ENCODE measurements around the gene METAP1D. TPM values are rescaled to one million over a fixed set of nuclear protein-coding genes. Genes with fewer than 3 reads are reported as not detected.

Gene METAP1D
- polyA plus RNA-seq, 6 donors from 2014 or later = 2.5 to 5.2 (median 4.1) TPM

- peaks cover 78 to 91% (median 88%) of the 10 kb centered on the region in 3 donors for H3K27me3 Mint-ChIP-seq
- H3K4me3 Mint-ChIP-seq = peak overlapping the region; percentile 26 to 84 (median 72)
- peaks cover 2 to 48% (median 34%) of the 10 kb centered on the region in 7 donors for H3K9me3 Mint-ChIP-seq
- DNase-seq (no peak), ATAC-seq (ENCODE audit: low read depth in 2 of 2) (no peak)
- peaks cover 7 to 22% of the 10 kb centered on the region in 2 donors for H3K36me3 Mint-ChIP-seq
- H3K4me1 Mint-ChIP-seq = peaks cover 23 to 40% (median 28%) of the 10 kb centered on the region in 3 donors
- H3K27ac Mint-ChIP-seq = peak overlapping the region in 4 of 6 donors; percentile 84 to 99 (median 94)
Observed at GRCh38 chr2:172088245-172089004, 88.7 kb downstream of the METAP1D start.

- H3K4me3 Mint-ChIP-seq = peak overlapping the region in 3 of 8 donors; percentile 68 to 84 (median 84)
- H3K9me3 Mint-ChIP-seq = peaks cover 2 to 49% (median 33%) of the 10 kb centered on the region in 7 donors
- ATAC-seq (ENCODE audit: low read depth in 2 of 2) = no peak
- no peak for DNase-seq
- peaks cover 78 to 91% (median 88%) of the 10 kb centered on the region in 3 donors for H3K27me3 Mint-ChIP-seq
- H3K4me1 Mint-ChIP-seq = peaks cover 18 to 34% (median 23%) of the 10 kb centered on the region in 3 donors
- peak overlapping the region in 3 of 6 donors; percentile 84 to 99 (median 95) for H3K27ac Mint-ChIP-seq
- H3K36me3 Mint-ChIP-seq = peaks cover 7 to 28% of the 10 kb centered on the region in 2 donors
Observed at GRCh38 chr2:172089005-172089504, 89.3 kb downstream of the METAP1D start.

GRCh38 chr2:172089633-172090032 is 89.9 kb downstream of the METAP1D start:
- peaks cover 76 to 88% (median 85%) of the 10 kb centered on the region in 3 donors for H3K27me3 Mint-ChIP-seq
- ATAC-seq (ENCODE audit: low read depth in 2 of 2) (no peak), DNase-seq (no peak)
- H3K36me3 Mint-ChIP-seq = peaks cover 7 to 31% of the 10 kb centered on the region in 2 donors
- peaks cover 2 to 51% (median 33%) of the 10 kb centered on the region in 7 donors for H3K9me3 Mint-ChIP-seq
- peak overlapping the region in 4 of 6 donors; percentile 23 to 93 (median 44) for H3K27ac Mint-ChIP-seq
- peaks cover 16 to 28% (median 17%) of the 10 kb centered on the region in 3 donors for H3K4me1 Mint-ChIP-seq
- peak overlapping the region in 4 of 8 donors; percentile 5 to 84 (median 66) for H3K4me3 Mint-ChIP-seq

GRCh38 chr2:172090044-172090961 is 90.5 kb downstream of the METAP1D start:
- H3K4me3 Mint-ChIP-seq = peak overlapping the region in 5 of 8 donors; percentile 8 to 84 (median 54)
- H3K27ac Mint-ChIP-seq = peak overlapping the region in 4 of 6 donors; percentile 23 to 93 (median 66)
- H3K27me3 Mint-ChIP-seq = peaks cover 73 to 85% (median 81%) of the 10 kb centered on the region in 3 donors
- ATAC-seq (ENCODE audit: low read depth in 2 of 2) (no peak), DNase-seq (no peak)
- H3K36me3 Mint-ChIP-seq = peaks cover 7 to 31% of the 10 kb centered on the region in 2 donors
- peaks cover 2 to 49% (median 33%) of the 10 kb centered on the region in 7 donors for H3K9me3 Mint-ChIP-seq
- H3K4me1 Mint-ChIP-seq = peaks cover 13 to 26% (median 18%) of the 10 kb centered on the region in 3 donors

- DNase-seq = no peak
- H3K27me3 Mint-ChIP-seq = peaks cover 76 to 85% (median 81%) of the 10 kb centered on the region in 3 donors
- H3K9me3 Mint-ChIP-seq = peaks cover 0 to 44% (median 29%) of the 10 kb centered on the region in 7 donors
- peak overlapping the region in 2 of 8 donors; percentile 54 for H3K4me3 Mint-ChIP-seq
- peaks cover 7 to 31% of the 10 kb centered on the region in 2 donors for H3K36me3 Mint-ChIP-seq
- ATAC-seq (ENCODE audit: low read depth in 2 of 2) = no peak
- peak overlapping the region in 3 of 6 donors; percentile 53 to 88 (median 78) for H3K27ac Mint-ChIP-seq
- peaks cover 15 to 26% (median 19%) of the 10 kb centered on the region in 3 donors for H3K4me1 Mint-ChIP-seq
Observed at GRCh38 chr2:172091000-172091641, 91.4 kb downstream of the METAP1D start.

GRCh38 chr2:172091761-172092566 is 92.2 kb downstream of the METAP1D start:
- H3K4me3 Mint-ChIP-seq = peak overlapping the region in 3 of 8 donors; percentile 22 to 54 (median 43)
- DNase-seq (no peak), ATAC-seq (ENCODE audit: low read depth in 2 of 2) (no peak)
- peaks cover 73 to 87% (median 81%) of the 10 kb centered on the region in 3 donors for H3K27me3 Mint-ChIP-seq
- peaks cover 23 to 26% (median 25%) of the 10 kb centered on the region in 3 donors for H3K4me1 Mint-ChIP-seq
- peaks cover 0 to 46% (median 26%) of the 10 kb centered on the region in 7 donors for H3K9me3 Mint-ChIP-seq
- H3K36me3 Mint-ChIP-seq = peaks cover 7 to 29% of the 10 kb centered on the region in 2 donors
- H3K27ac Mint-ChIP-seq = peak overlapping the region in 4 of 6 donors; percentile 13 to 88 (median 74)

GRCh38 chr2:172092716-172093415 is 93.1 kb downstream of the METAP1D start:
- Mint-ChIP-seq H3K27ac (peak overlapping the region in 4 of 6 donors; percentile 36 to 90 (median 80)), H3K4me3 (peak overlapping the region in 7 of 8 donors; percentile 18 to 77 (median 54)), H3K36me3 (peaks cover 7 to 23% of the 10 kb centered on the region in 2 donors), H3K9me3 (peaks cover 0 to 37% (median 24%) of the 10 kb centered on the region in 7 donors), H3K4me1 (peaks cover 23 to 31% (median 24%) of the 10 kb centered on the region in 3 donors), H3K27me3 (peaks cover 68 to 85% (median 81%) of the 10 kb centered on the region in 3 donors)
- ATAC-seq (ENCODE audit: low read depth in 2 of 2) (no peak), DNase-seq (no peak)

GRCh38 chr2:172093416-172094293 is 93.9 kb downstream of the METAP1D start:
- H3K9me3 Mint-ChIP-seq = peaks cover 4 to 33% (median 20%) of the 10 kb centered on the region in 7 donors
- H3K27me3 Mint-ChIP-seq = peaks cover 65 to 83% (median 80%) of the 10 kb centered on the region in 3 donors
- DNase-seq (no peak), ATAC-seq (ENCODE audit: low read depth in 2 of 2) (no peak)
- peaks cover 6 to 24% of the 10 kb centered on the region in 2 donors for H3K36me3 Mint-ChIP-seq
- H3K4me3 Mint-ChIP-seq = peak overlapping the region; percentile 19 to 75 (median 64)
- H3K27ac Mint-ChIP-seq = peak overlapping the region in 5 of 6 donors; percentile 36 to 90 (median 70)
- peaks cover 21 to 30% (median 28%) of the 10 kb centered on the region in 3 donors for H3K4me1 Mint-ChIP-seq

- Mint-ChIP-seq H3K4me3 (peak overlapping the region; percentile 47 to 94 (median 76)), H3K9me3 (peaks cover 4 to 29% (median 18%) of the 10 kb centered on the region in 7 donors), H3K27ac (peak overlapping the region in 3 of 6 donors; percentile 70 to 90 (median 90)), H3K36me3 (peaks cover 6 to 25% of the 10 kb centered on the region in 2 donors), H3K27me3 (peaks cover 62 to 82% (median 79%) of the 10 kb centered on the region in 3 donors), H3K4me1 (peaks cover 22 to 31% (median 31%) of the 10 kb centered on the region in 3 donors)
- no peak for DNase-seq
- no peak for ATAC-seq (ENCODE audit: low read depth in 2 of 2)
Observed at GRCh38 chr2:172094294-172095145, 94.8 kb downstream of the METAP1D start.
